Islet of Langerhans (tissue), 1 donor: ENCODE results near the gene MLH3.

Experiments used
- FAIRE-seq: peaks from one replicate; lab custom pipeline; 2011; peaks lifted over from hg19 to GRCh38; lab: Jason Lieb, UNC

MLH3 gene

GRCh38 chr14:74983343-74983742 lies 67.9 kb downstream of the MLH3 start:
- FAIRE-seq = no peak

- no peak for FAIRE-seq
Measured at GRCh38 chr14:74982661-74983060, 68.6 kb downstream of the MLH3 start.

- no peak for FAIRE-seq
Measured at GRCh38 chr14:74981833-74982232, 69.4 kb downstream of the MLH3 start.

- FAIRE-seq = no peak
Measured at GRCh38 chr14:74981462-74981782, 69.8 kb downstream of the MLH3 start.

- no peak for FAIRE-seq
Measured at GRCh38 chr14:74980731-74981461, 70.4 kb downstream of the MLH3 start.

- FAIRE-seq = no peak
Measured at GRCh38 chr14:74980398-74980730, 70.9 kb downstream of the MLH3 start.

GRCh38 chr14:74979442-74980397 lies 71.5 kb downstream of the MLH3 start:
- no peak for FAIRE-seq

- FAIRE-seq = no peak
Measured at GRCh38 chr14:74979029-74979428, 72.2 kb downstream of the MLH3 start.

GRCh38 chr14:74978416-74978947 lies 72.8 kb downstream of the MLH3 start:
- FAIRE-seq = no peak

- no peak for FAIRE-seq
Measured at GRCh38 chr14:74977901-74978385, 73.3 kb downstream of the MLH3 start.

GRCh38 chr14:74977164-74977900 lies 73.9 kb downstream of the MLH3 start:
- FAIRE-seq = no peak

- no peak for FAIRE-seq
Measured at GRCh38 chr14:74976264-74977113, 74.8 kb downstream of the MLH3 start.

- no peak for FAIRE-seq
Measured at GRCh38 chr14:74975059-74975810, 76.0 kb downstream of the MLH3 start.

GRCh38 chr14:74974364-74975058 lies 76.8 kb downstream of the MLH3 start:
- FAIRE-seq = no peak

- FAIRE-seq = no peak
Measured at GRCh38 chr14:74973905-74974363, 77.3 kb downstream of the MLH3 start.

GRCh38 chr14:74973003-74973653 lies 78.1 kb downstream of the MLH3 start:
- no peak for FAIRE-seq

- FAIRE-seq = no peak
Measured at GRCh38 chr14:74968811-74969210, 82.5 kb downstream of the MLH3 start.

- no peak for FAIRE-seq
Measured at GRCh38 chr14:74965486-74966153, 85.6 kb downstream of the MLH3 start.
